ENCODE measurements around the gene ALDH1A1.
"Not testable (repeated sequence)": the region's sequence is repeated elsewhere in the genome, so short reads cannot be mapped to it uniquely, and the experiment has no call there.

The ALDH1A1 gene

DNA sequence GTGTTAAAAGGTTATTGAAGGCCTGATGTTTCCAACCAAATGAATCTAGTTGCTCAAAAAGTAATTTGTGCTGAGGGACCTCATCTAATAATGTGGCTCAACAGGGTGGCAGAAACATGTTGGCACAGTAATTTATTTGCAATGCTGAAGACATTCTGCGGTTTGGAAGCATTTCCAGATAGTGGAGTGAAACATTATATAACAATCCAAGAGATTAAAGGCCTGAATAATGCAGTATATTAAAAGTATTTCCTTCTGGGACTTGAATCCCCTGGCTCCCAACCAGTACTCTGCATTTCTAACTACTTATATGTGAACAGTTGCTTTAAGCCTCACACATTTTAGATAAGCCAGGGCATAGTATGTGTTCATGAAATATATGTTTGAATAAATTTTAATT is 25.9 kb upstream of the ALDH1A1 start:
- no peak for DNase-seq

DNA sequence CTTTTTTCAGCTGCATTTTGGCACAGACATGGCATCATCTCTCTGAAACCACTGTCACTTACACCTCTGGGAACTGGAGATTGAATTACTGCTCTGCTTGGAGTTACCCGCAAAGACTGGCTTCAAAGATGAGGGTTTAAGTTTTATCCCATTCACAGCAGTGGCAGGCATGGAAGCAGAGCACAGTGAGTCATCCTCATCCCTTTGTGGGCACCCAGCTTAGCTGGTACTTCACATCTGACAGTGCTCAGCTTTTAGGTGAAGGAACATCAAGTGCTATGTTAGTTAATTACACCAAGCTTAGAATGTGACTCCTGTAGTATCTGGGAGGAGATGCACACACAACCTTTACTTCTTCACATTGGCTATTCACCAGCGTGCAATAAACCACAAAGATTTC is 24.8 kb upstream of the ALDH1A1 start:
- DNase-seq: no peak

DNA sequence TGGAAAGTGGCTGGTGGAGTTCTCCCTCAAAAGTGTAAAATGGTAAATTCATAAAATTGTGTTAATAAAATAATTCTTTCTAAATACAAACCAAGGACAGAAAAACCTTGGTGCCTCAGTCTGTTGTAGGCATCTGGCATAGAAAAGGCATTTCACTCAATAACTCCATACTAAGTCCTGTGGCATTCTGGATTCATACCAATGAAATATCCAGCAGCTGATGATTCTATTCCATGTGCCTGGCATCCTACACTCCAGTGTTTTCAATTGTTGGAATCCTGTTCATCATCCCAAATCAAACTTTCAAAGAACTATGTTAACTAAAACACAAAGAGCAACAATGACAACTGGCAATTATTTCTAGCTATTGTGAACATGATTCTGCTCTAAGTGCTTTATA is 21.6 kb upstream of the ALDH1A1 start:
- no peak for DNase-seq

DNA sequence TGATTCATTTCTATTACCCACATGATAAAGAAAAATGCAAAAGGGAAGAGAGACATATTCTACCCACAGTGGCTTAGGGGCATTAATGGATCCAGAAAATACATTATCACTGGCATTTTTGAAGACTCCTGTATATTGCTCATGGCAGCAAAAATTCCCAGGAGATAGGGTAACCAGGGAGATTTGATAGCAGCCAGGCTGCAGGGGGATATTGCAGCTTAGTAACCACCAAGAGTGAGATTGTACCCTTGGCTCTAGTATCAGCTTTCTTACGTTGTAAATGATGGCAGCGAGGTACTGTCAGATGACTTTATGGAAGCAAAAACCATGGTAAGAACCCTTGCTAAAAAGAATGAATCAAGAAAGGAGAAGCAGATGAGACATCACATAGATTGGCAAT is 19.8 kb upstream of the ALDH1A1 start:
- DNase-seq: no peak

DNA sequence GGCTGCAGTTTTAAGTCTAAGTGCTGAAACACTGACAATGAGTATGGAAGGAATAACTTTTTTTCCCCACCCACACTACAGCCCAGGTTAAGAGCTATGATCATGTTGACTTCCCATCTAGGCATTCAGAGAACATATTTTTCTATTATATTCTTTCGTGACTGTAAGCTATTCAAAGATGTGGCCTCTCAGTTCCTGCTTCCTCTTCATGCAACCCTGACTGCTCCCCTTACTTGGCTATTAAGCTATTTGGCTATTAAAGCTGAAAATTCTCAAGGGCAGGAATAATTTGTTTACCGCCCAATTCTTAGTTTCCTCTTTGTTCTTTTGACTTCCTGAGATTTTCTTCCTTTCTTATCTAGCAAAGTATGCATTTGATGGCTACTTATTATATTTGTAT is 18.6 kb upstream of the ALDH1A1 start:
- DNase-seq: no peak

DNA sequence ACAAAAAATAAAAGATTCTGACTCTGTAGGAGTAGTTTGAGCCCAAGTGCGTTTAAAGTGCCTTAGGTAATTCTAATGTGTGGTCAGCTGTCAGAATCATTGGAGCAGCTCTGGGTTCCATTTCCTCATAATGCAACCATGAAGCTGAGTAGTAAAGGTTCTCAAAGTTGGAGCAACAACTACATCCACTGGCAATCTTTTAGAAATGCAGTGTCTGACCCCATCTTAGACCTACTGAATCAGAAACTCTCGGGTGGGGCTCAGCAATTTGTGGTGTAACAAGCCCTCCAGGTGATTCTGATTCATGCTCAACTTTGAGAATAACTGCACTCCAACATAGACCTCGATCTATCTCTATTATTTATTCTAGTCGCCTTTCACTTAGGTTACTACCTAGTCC is 7.6 kb upstream of the ALDH1A1 start:
- no peak for DNase-seq

DNA sequence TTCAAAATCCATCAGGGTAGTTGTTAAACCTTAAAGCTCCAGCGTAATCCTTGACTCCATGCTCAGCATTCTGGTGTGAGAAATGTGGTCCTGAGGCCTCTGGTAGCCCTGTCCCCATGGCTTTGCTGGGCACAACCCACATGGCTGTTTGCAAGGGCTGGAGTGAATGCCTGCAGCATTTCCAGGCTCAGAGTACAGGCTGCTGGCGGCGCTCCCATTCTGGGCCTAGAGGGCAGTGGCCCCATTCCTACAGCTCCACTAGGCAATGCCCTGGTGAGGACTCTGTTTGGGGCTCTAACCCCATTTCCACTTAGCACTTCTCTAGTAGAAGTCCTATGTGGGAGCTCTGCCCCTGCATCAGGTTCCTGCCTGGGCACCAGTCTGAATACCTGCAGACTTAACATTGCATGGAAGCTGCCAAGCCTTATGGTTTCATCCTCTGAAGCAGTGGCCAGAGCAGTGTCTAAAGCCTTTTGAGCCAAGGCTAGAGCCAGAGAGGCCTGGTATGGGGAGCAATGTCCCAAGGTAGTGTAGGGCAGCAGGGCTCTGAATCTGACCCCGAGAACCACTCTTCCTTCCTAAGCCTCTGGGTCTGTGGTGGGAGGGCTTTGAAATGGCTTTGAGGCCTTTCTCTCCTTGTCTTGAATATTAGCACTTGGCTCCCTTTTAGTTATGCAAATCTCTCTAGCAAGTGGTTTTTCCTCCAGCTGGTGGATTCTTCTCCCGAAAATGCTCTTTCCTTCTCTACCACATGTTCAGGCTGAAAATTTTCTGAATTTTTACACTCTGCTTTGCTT is 5.8 kb upstream of the ALDH1A1 start:
- no peak for DNase-seq

DNA sequence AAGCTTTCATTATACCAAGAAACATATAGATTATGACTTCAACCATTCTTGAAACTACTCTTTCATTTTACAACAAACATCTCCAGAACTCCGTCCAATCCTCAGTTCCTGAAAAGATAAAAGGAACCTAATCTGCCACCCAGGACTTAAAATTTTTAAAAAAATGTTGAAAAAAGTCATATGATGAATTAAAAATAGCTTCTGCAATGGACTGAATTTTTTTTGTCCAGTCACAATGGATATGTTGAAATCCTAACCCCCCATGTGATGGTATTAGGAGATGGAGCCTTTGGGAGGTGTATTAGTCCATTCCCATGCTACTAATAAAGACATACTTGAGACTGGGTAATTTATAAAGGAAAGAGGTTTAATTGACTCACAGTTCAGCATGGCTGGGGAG is 2.7 kb upstream of the ALDH1A1 start:
- no peak for DNase-seq

DNA sequence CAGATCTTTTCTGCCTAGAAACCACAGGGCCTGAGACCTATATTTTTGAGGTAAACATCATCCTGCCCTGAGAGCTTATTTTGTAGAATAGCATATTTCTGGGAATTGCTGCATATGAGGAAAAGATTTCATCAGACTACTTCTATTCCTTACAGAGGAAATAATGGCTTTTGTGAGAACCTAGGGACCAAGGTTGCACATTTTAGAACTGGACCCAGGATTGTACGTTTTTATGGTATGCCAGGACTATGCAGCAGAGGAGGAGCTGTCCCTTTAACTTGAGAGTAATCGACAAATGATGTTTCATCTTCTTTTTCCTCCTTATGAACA is 2.2 kb upstream of the ALDH1A1 start:
- DNase-seq: no peak

DNA sequence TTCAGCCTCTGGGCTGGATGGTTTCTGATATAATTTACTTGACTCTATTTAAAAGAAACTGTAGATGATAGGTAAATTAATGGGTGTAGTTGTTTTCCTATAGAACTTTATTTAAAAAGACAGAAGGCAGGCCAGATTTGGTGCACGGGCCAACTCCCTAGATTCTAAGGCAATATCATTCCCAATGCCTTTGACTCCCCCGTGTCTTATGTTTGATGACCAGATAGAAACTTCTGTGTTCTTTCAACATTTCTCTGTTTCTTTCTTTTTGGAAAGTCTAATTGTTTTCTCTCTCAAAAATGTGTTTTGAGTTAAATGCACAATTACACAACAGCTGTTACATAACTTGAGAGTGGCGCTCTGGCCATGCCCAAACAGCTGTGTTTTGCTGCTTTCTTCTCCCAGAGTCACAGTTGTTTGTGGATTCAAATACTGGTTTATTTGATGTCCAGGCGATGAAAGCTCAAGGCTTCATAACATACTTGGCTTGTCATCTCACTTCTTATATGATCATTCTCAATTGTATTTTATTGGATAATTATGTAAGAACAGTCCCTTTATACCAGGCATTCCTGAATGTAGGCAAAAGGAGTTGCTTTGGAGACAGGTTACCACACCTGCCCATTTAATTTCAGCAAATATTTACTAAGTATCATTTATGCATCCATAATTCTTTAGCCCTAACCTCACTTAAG is 1.7 kb upstream of the ALDH1A1 start:
- no peak for DNase-seq

DNA sequence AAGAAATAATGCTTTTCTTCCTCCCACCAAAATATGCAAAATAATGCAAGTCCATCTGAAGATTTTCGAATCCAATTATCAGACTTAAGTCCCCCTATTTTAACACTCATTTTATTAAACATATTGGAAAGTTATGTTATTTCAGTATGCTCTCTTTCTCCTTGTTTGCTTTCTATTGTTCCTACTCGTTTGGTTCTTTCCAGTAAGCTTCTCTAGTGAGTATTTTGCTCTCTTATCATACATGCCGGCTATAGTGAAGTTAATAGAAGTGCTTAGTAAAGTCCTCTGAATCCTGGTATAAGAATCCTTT is 517 bp downstream of the ALDH1A1 start:
- no peak for DNase-seq

DNA sequence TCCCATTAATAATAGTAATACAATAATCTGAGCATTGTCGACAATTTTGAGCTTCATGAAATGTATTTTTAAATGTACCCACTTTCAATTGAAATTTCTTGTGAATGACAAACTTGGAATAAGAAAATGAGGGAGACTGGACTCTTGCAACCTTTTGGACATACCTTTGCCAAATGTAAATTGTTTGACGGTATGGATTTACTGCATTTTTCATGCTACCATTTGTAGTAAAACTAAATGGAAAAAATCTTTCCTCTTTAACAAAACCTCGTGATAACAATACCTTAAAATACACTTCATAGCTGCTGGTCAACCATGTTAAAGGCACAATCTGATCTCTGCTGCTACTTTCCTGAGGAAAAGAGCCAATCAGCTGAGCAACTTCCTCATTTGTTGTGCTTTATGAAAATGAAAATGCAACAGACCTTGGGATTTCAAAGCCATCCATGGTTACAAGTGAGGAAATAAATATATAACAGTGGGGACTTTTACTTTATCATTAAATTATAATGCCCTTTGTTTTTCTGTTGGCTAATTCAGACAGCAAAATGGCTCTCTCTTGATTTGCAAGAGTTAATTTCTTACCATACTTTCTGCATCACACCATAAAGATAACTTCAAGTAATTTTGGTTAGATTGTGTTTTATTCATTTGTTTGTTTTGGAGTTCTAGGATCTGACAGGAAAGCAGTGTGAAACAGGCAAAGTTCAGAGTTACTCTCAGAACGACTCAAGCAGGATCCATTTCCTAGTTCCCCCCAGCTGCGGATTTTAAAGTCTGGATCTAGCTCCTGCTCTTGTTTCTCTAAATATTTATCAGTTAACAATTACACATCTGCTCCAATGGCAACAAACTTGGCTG is 1.1 kb downstream of the ALDH1A1 start:
- no peak for DNase-seq

DNA sequence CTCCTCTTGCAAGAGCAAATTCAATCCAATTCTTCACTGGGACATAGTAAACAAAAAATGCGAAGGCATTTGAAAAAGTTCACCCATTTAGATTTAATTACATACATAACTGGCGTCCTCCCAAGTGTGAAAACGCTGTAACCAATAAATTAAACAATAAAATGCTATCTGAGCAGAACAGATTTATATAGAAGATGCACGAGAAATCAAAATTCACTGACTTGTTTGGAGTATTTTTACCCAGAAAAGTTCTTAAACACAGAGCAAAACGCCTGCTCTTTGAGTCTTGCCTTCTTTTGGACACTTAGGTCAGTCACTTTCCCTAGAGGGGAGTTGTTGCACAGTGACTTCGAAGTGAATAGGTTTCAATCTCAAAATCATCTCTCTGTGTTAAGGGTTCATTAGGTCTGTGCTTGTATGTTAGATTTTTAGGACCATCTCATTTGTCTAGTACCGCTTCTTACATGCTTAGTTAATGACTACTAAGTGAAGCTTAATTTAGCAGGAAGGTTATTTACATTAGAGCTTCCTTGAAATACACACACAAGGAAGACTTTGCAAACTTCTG is 1.9 kb downstream of the ALDH1A1 start:
- no peak for DNase-seq

DNA sequence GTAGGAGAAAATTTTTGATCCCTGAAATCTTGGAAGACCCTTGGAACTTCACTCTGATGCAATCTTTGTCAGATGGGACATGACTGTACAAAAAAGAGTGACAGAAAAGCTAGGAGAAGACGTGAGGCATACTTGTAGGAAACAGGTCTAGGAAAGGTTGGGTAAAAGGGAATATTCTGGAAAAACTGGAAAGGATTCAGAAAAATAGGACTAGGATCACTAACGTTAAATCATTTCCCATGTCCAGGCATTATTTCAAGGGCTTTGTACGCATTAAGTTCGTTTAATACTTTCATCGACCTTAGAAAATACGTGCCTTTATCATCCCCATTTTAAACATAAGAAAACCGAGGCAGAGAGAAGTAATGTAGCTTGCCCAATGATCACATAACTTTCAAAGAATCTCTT is 2.9 kb downstream of the ALDH1A1 start:
- no peak for DNase-seq

DNA sequence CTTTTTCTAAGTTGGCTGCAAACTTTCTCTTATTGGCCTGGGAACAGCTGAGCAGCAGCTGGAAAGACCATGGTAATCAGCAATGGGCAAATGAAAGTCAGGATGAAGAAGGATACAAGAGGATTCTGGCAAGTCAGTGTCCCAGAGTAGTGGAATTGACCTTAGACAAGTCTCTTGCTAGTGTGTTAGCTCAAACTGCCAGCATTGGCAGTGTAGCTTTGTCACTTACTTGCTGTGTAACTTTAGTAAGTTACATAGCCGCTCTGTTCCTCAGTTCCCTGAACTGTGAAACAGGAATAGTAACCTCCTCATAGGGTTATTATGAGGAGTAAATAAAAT is 3.6 kb downstream of the ALDH1A1 start:
- DNase-seq: no peak

DNA sequence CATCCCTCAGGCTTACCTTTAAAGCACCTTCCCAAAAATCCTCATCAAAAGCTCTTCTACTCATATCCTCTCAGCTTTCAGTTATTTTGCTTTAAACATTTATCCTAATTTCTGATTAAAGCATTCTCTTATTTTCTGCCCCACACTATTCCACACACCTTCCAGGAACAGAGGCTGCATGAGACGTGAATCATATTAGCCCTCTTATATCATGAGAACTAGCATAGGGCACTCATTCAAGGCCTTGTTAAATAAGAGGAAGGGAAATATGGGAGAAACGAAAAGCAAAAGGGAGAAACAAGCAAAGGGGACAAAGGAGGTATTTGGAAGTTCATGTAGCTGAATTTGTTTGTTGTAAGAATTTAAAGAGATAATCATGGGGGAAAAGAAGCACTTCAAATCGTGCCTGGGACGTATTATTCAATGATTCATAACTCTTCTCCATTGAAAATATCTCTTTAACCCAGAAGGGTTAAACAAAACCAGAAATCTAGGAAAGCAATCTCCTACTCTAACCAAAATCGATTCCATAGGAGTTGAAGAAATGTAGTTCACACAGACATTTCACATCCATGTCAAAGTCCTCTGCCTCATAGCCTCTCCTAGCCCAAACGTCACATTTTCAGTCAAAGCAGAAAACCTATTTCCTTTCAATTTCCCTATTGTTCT is 4.1 kb downstream of the ALDH1A1 start:
- no peak for DNase-seq

DNA sequence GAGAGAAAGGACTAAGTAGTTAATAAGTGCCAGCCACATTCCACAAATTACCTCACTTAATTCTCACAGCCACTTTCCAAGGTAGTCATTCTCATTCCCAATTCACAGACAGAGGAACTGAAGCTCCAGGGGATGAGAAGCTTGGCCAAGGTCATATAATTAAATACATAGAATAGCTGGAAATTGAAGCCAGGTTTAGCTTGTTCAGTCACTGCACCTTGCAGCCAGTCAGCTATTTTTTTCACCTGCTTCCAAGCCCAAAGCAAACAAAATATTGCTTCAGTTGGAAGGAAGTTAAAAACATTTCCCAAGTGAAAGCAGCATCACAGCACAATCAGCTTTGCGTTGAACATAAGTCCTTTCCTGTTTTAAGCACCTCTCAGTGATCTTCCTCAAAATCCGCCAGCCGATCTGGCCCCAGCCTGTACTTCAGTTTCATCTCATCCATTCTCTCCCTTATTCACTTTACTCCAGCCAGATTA is 4.8 kb downstream of the ALDH1A1 start:
- DNase-seq: no peak

DNA sequence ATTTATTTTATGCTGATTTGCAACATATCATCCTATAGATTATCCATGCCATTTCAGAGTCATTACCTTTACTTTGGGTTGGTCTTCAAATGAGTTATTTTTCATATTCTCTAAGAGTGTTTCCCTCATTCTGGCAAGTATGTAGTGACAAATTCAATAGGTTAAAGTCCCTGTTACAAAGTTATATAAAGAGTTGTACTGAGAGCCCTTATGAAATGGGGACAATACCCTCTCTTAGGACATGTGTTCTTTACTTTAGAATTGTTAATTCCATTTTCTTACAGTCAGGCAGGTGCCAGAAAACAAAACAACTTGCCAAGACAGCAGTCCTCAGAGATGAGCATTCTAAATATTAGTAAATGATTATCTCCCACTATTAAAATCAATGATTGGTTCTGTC is 6.0 kb downstream of the ALDH1A1 start:
- DNase-seq: no peak

DNA sequence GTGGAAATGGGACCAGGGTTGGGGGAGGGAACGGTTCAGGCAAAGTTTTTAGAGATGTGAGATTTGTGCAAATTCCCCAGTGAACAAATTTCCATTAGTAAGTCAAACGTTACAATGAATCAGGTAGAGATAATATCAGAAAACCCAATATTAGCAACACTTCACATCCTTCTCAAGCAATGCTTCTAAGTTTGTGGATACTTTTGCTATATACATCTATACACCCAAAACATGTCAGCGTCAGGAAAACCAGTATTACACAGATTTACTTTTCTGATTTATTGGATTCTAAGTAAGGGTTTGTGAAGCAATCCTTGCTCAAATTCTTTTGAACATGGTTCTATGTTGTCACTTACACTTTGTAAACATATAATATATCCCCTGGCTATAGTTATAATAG is 6.5 kb downstream of the ALDH1A1 start:
- no peak for DNase-seq

DNA sequence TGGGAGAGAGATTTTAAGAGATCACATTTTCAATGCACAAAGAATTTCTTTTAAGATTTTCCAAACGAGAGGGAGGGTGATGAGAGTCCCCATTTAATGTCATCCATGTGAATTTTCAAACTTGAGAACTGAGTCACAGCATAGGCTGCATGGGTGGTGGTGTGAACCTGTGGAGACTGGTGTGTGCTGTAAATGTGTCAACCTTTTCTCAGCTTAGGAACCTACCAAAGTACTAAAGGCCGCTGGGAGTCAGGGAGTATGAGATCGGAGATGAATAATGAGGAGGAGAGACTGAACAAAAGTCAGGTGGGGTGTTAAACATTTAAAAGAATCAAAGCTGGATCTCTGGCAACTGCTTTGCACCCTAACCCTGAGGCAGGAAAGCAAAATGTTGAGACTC is 7.5 kb downstream of the ALDH1A1 start:
- DNase-seq: no peak

DNA sequence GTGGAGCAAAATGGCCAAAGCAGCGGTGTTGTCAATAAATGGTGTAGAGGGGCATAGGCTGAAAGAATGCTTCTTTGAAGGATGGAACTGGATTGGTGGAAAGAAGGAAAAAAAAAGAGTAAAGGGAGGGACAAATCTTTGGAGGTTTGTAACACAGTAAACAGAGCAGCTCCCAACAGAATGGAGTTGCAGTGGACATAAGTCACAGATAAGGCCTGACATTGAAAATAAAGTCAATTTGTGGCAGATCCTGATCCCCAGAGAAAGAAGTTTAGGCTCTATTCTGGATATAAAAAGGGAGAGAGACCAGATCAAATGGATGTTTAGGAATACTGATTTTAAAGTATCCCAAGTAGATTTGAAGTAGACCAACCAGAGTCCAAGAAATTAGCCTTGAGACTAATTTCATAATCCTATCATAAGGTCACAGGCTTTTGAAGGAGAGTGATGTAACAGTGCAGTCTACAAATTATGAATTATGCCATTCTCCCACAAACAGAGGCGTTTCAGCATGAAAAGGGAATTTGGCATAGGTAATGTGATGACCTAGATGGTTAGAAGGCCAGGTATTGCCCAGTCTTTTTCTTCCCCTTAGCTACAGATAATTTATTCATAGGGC is 8.9 kb downstream of the ALDH1A1 start:
- no peak for DNase-seq

DNA sequence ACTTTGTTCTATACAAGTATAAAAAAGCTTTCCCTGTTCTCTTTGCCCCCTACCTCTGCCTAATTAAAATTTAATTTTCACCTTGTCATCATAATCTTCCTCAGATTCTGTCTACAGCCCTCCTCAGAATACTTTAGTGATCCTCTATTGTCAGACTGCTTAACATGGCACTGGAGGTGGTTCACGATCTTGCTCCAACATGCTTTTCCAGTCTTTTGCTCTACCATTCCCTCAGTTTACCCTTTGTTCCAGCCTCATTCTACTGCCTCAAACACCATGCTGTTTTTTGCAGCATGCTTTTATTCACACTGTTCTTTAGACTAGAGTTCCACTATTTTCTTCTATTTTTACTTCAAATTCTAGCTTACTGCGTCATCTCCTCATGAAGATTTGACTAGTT is 10.4 kb downstream of the ALDH1A1 start:
- DNase-seq: no peak

DNA sequence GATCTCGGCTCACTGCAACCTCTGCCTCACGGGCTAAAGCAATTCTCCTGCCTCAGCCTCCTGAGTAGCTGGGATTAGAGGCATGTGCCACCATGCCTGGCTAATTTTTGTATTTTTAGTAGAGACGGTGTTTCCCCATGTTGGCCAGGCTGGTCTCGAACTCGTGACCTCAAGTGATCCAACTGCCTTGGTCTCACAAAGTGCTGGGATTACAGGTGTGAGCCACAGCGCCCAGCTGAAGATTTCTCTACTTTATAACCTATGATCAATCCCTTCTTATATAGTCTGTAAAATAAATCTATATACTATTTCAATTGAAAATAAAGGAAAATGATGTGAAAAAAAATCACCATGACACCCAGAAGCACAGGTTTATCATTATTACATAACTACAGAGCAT is 13.3 kb downstream of the ALDH1A1 start:
- DNase-seq: not testable (repeated sequence)

All from activated gamma-delta T cell (primary cell).